Kidney (tissue), 14 donors: ENCODE measurements around the gene COPS3. TPM values are rescaled to one million over a fixed set of nuclear protein-coding genes. Genes with fewer than 3 reads are reported as not detected.

Source experiments
- DNase-seq, 5 donors: peaks; one replicate each; pipeline ENCODE4 v3.0.0-alpha.2; 2013 to 2020
- FAIRE-seq: peaks from 2 replicates; lab custom pipeline; 2012; peaks lifted over from hg19 to GRCh38; lab: Jason Lieb, UNC
- H3K27ac ChIP-seq, 2 donors: one replicate each; pipeline ENCODE4 v1.7.0; 2013; ENCODE audit warnings: low read depth in 2 of 2, low read length in 2 of 2, inconsistent platforms in 1 of 2
- H3K27me3 ChIP-seq: one replicate; pipeline ENCODE4 v1.7.1; 2013; ENCODE audit warnings: low read length, inconsistent platforms; ENCODE audit not compliant: control insufficient read depth, insufficient read depth
- H3K36me3 ChIP-seq, 3 donors: one replicate each; pipeline versions ENCODE4 v1.7.0 to v1.7.1; 2013; ENCODE audit warnings: low read length in 3 of 3, control low read depth in 1 of 3, inconsistent platforms in 1 of 3; ENCODE audit not compliant: insufficient read depth in 3 of 3, control insufficient read depth in 2 of 3
- H3K4me1 ChIP-seq, 3 donors: one replicate each; pipeline versions ENCODE4 v1.7.0 to v1.7.1; 2013; ENCODE audit warnings: low read length in 3 of 3, inconsistent platforms in 1 of 3, low read depth in 1 of 3; ENCODE audit not compliant: control insufficient read depth in 2 of 3, insufficient read depth in 2 of 3
- H3K4me3 ChIP-seq, 3 donors: one replicate each; pipeline versions ENCODE4 v1.7.0 to v1.8.1; 2013; ENCODE audit warnings: low read length in 3 of 3, control low read depth in 1 of 3, inconsistent platforms in 1 of 3
- H3K9ac ChIP-seq, 3 donors: one replicate each; pipeline versions ENCODE4 v1.7.0 to v1.7.1; 2013; ENCODE audit warnings: low read length in 3 of 3, control low read depth in 1 of 3, inconsistent platforms in 1 of 3
- H3K9me3 ChIP-seq, 3 donors: one replicate each; pipeline versions ENCODE4 v1.7.0 to v1.7.1; 2013; ENCODE audit warnings: low read length in 3 of 3, control low read depth in 1 of 3, inconsistent platforms in 1 of 3; ENCODE audit not compliant: control insufficient read depth in 2 of 3, insufficient read depth in 1 of 3
- CTCF ChIP-seq: IDR thresholded peaks from 3 replicates; pipeline ENCODE4 v1.5.1; 2012; ENCODE audit warnings: mild to moderate bottlenecking, moderate library complexity, borderline replicate concordance; ENCODE audit not compliant: insufficient read depth; ENCODE audit errors: extremely low read depth
- intact Hi-C: fragments of 100-400 bp; cut with DNase I; formaldehyde crosslinking; loops from one replicate; pipeline ENCODE4 v1.11.1; 2022
- polyA plus RNA-seq: library from polyadenylated mRNA; stranded (reverse); fragments of 350-450 nt; fragmentation: Illumina TruSeq; extraction: RNeasy Lipid Tissue Mini Kit (QIAGEN cat#74804); gene quantifications from one replicate; pipeline ENCODE4 v1.2.3, GENCODE V29; 2014; ENCODE audit warnings: low read depth, low replicate concordance; ENCODE audit not compliant: insufficient read depth
- total RNA-seq: library from RNA; stranded (reverse); fragmentation: NEBNext Ultra II Directional; extraction: Animal tissue kit (Norgen Biotek cat#: 25700); gene quantifications from one replicate; pipeline ENCODE4 v1.2.1, GENCODE V29; 2021
- donor health status: control.
- donor health status: control.
- donor health status: control.
- donor health status: control.
- donor health status: control.
- donor health status: DM: yes; HTN: yes; CAD: no.
- donor health status: Normal renal cell carcinoma (clear cell type).

The COPS3 gene
- total and polyA plus RNA-seq, 2 donors from 2014 or later = 46.9 to 48.1 TPM

- Histone ChIP-seq H3K27me3 (no peaks in the 10 kb centered on the region), H3K36me3 (peaks cover 6 to 31% (median 12%) of the 10 kb centered on the region in 3 donors), H3K9ac (no peak overlapping the region), H3K27ac (no peak overlapping the region), H3K9me3 (no peaks in the 10 kb centered on the region), H3K4me1 (no peaks in the 10 kb centered on the region), H3K4me3 (no peak overlapping the region)
- TF ChIP-seq CTCF = no peak
- FAIRE-seq (no peak), DNase-seq (no peak)
- intact Hi-C loops = no loop called here
Observed at GRCh38 chr17:17254036-17254435, 27.0 kb downstream of the COPS3 start.

- DNase-seq = no peak
- FAIRE-seq = no peak
- no peak for TF ChIP-seq CTCF
- H3K9ac ChIP-seq = no peak overlapping the region
- H3K27me3 ChIP-seq = no peaks in the 10 kb centered on the region
- H3K27ac ChIP-seq = no peak overlapping the region
- H3K36me3 ChIP-seq = peaks cover 6 to 29% (median 11%) of the 10 kb centered on the region in 3 donors
- intact Hi-C loops = no loop called here
- H3K9me3 ChIP-seq = no peaks in the 10 kb centered on the region
- H3K4me3 ChIP-seq = no peak overlapping the region
- no peaks in the 10 kb centered on the region for H3K4me1 ChIP-seq
Observed at GRCh38 chr17:17253406-17253805, 27.6 kb downstream of the COPS3 start.

GRCh38 chr17:17252149-17252661, 28.8 kb downstream of the COPS3 start:
- intact Hi-C loops = no loop called here
- TF ChIP-seq CTCF = no peak
- no peaks in the 10 kb centered on the region for H3K9me3 ChIP-seq
- DNase-seq = no peak
- H3K4me1 ChIP-seq = no peaks in the 10 kb centered on the region
- no peak for FAIRE-seq
- no peaks in the 10 kb centered on the region for H3K27me3 ChIP-seq
- H3K27ac ChIP-seq = no peak overlapping the region
- no peak overlapping the region for H3K4me3 ChIP-seq
- peaks cover 6 to 28% (median 15%) of the 10 kb centered on the region in 3 donors for H3K36me3 ChIP-seq
- no peak overlapping the region for H3K9ac ChIP-seq

GRCh38 chr17:17246879-17247278, 34.2 kb downstream of the COPS3 start:
- intact Hi-C loops = no loop called here
- Histone ChIP-seq H3K36me3 (peaks cover 0 to 17% (median 11%) of the 10 kb centered on the region in 3 donors), H3K27ac (no peak overlapping the region), H3K4me3 (no peak overlapping the region), H3K9me3 (no peaks in the 10 kb centered on the region), H3K27me3 (no peaks in the 10 kb centered on the region), H3K4me1 (no peaks in the 10 kb centered on the region), H3K9ac (no peak overlapping the region)
- no peak for TF ChIP-seq CTCF
- no peak for DNase-seq
- no peak for FAIRE-seq
